HG03280 (cell line): ENCODE data around the gene CHDH.

Source experiments
- ATAC-seq: cut with Tn5 transposase; IDR thresholded peaks from one replicate; pipeline ENCODE4 v1.9.1; 2021; ENCODE audit warnings: mild to moderate bottlenecking, moderate library complexity; ENCODE audit not compliant: unreplicated experiment

The CHDH gene

GRCh38 chr3:53809764-53810400 lies 36.3 kb downstream of the CHDH start:
- no peak for ATAC-seq

DNA sequence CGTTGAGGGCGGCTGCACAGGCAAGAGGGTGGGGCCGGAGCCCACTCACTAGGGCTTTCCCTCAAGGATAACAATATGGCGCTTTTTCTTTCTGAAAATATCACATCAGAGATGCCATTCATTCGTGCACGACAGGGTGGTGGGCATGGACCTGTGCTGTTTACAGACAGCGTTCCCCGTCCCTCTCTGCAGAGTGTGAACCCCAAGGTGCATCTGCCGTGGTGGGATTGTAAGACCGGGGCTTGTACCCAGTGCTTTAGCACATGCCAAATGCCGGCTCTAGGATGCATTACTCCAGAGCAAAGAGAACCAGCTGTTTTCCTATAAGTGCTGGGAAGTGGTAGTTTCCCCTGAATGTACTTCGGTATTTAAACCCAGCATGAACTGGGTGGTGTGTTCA lies 37.0 kb downstream of the CHDH start:
- no peak for ATAC-seq

DNA sequence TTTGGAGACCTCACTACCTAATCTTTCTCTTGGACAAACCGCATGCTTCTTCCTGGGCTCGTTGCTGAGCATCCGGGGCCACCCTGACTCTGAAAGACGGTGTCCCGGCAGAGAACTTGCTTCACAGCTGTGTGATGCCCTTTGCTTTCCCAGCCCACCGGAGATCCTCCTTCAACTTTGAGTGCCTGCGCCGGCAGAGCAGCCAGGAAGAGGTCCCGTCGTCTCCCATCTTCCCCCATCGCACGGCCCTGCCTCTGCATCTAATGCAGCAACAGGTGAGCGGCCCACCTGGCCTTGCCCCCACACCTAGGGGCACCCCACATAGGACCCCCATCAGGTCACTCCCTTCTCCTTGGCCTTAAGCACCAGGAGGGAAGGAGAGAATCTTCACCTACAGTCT lies 37.7 kb downstream of the CHDH start:
- no peak for ATAC-seq

- no peak for ATAC-seq
Measured at GRCh38 chr3:53807117-53807810, 39.0 kb downstream of the CHDH start.

DNA sequence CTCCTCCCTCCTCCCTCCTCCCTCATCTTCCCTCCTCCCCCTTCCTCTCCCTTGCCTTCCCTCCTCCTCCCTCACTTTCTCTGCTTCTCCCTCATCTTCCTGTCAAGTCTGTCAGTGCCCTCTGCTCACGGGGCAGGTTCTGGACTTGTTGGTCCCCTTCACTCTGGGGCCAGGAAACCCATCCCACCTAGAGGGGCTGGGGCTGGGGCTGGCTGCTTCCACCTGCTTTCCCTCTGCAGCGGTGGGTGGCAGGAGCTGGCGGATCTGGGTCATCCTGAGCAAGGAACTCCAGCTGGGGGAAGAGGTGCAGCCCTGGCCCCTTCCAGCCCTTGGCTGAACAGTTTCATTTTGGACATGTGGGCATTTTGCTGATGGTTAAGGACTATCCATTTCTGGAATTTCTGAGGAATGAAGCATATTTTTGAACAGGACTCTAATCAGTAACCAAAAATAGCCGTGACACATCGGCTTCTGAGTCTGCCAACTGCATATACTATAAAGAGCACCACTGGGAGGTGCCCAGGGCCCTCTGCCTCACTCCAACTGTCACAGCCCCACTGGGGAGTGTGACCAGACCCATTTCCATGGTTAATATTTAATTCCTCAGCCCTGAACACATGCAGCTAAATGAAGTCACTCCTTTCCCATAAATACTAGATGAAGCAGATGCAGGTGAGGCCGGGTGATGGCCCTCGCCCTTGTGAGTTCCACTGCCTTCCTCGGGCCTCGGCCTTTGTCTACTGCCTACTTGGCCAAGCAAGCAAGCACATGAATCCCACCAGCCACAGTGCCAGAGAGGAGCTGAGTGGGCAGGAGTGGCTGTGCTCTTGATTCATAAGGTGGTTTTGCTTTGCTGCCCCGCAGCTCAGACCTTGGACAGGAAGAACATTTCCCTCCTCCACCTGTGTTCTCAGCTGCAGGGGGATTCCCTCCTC lies 39.8 kb downstream of the CHDH start:
- ATAC-seq = no peak

DNA sequence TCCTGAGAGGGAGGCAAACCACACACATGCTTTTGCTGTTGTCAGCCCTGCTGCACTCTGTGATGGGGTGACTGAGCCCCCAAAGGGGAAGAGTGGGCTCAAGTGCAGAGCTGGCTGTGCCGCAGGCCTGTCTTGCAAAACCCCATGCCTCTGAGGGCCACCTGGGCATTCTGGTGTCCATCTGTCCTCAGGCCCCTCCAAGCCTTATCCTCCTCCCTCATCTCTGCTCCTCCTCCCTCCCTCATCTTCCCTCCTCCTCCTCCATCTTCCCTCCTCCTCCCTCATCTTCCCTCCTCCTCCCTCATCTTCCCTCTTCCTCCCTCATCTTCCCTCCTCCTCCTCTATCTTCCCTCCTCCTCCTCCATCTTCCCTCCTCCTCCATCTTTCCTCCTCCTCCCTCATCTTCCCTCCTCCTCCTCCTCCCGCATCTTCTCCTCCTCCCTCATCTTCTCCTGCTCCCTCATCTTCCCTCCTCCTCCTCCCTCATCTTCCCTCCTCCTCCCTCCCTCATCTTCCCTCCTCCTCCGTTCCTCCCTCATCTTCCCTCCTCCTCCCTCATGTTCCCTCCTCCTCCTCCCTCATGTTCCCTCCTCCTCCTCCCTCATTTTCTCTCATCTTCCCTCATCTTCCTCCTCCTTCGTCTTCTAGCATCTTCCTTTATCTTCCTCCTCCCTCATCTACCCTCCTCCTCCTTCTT lies 40.6 kb downstream of the CHDH start:
- ATAC-seq = no peak

GRCh38 chr3:53804697-53805462 lies 41.3 kb downstream of the CHDH start:
- no peak for ATAC-seq

GRCh38 chr3:53803816-53804695 lies 42.2 kb downstream of the CHDH start:
- no peak for ATAC-seq

DNA sequence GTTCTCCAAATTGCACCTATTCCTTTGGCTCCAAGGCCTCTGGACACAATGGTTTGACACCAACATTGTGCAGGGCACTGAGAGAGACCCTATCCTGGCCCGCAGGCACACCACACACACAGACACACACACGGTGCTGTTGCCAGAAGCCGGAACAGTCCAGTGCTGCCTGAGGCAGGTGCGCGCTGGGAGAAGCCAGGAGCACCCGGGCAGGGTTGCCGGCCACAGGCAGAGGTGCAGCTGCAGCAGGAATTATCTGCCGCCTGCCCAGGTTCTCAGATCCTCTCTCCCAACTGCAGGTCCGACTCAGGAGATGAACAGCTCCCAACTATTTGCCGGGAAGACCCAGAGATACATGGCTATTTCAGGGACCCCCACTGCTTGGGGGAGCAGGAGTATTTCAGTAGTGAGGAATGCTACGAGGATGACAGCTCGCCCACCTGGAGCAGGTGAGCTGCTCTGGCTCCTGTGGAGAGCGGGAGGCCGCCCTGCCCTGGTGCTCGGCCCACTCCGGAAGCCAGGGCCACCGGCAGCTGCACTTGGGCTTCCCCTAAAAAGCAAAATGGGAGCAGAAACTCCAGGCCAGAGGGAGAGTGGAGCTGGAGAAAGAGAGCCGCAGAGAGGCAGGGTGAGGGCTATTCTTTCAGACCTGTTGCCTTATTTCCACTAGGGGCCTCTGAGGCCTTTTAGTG lies 42.9 kb downstream of the CHDH start:
- ATAC-seq = no peak

- no peak for ATAC-seq
Measured at GRCh38 chr3:53802256-53802880, 43.9 kb downstream of the CHDH start.

DNA sequence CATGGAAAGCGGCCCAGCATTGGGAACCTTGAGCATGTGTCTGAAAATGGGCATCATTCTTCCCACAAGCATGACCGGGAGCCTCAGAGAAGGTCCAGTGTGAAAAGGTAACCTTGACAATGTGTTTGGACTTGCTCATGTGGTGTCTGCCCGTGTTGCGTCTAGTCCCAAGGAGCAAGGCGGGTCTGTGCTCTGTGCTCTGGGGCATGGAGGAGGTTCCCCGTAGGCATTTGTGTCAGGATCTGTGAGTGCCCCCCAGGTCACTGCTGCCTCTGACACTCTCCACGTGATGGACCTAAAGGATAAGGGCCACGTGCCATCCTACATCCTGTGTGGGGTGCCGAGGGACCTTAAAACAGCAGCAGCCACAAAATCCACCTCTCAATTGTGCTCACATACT lies 44.9 kb downstream of the CHDH start:
- ATAC-seq = no peak

GRCh38 chr3:53800041-53800906 lies 45.9 kb downstream of the CHDH start:
- no peak for ATAC-seq

- ATAC-seq = no peak
Measured at GRCh38 chr3:53799338-53799865, 46.8 kb downstream of the CHDH start.

DNA sequence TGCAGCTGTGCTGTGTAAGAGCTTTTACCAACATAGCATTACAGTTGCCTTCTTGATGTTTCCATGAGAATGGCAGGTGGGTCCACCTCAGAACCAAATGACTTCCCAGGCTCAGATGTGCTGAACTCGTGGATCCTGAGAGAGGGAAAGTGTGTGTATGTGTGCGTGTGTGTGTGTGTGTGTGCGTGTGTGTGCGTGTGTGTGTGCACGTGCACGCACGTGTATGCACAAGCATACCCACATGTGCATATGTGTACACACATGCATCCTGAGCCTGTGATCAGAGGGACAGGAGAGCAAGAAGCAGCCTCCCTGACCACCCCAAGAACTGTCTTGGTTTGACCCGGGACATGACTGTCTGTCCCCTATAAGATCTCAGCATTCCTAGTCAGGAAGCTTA lies 48.1 kb downstream of the CHDH start:
- ATAC-seq = no peak

- ATAC-seq = no peak
Measured at GRCh38 chr3:53795789-53796560, 50.2 kb downstream of the CHDH start.

GRCh38 chr3:53795176-53795575 lies 51.0 kb downstream of the CHDH start:
- no peak for ATAC-seq
